Panc1 (cell line): Measurements from ENCODE around the gene CTSS. TPM values are rescaled to one million over a fixed set of nuclear protein-coding genes. Genes with fewer than 3 reads are reported as not detected.

Source experiments
- ATAC-seq: fragments of 200-7000 bp; cut with Tn5 transposase; 2 replicates; pipeline ENCODE4 v1.9.1; 2020; ENCODE audit warnings: mild to moderate bottlenecking, moderate library complexity
- BruUV-seq: library from RNA; stranded (reverse); fragments of 400-500 nt; replicated peaks from 2 replicates; lab custom pipeline; 2021; lab: Mats Ljungman, UMichigan
- CTCF ChIA-PET: fragments of 300-600 bp; sonication (Branson Sonifier 250); formaldehyde crosslinking; loops from one replicate; lab custom pipeline; 2022; ENCODE audit warnings: antibody characterized with exemption; lab: Charles Lee
- POLR2A ChIA-PET: fragments of 300-600 bp; sonication (Branson Sonifier 250); formaldehyde crosslinking; loops from one replicate; lab custom pipeline; 2022; ENCODE audit warnings: antibody characterized with exemption; lab: Charles Lee
- DNase-seq: peaks from one replicate; pipeline ENCODE4 v3.0.0-alpha.2; 2010; ENCODE audit warnings: low read depth, low spot score
- H3K27ac ChIP-seq: 2 replicates; pipeline ENCODE4 v1.5.1; 2011; ENCODE audit warnings: mild to moderate bottlenecking, low read length, inconsistent platforms
- H3K27me3 ChIP-seq: fragments of 200-500 bp; sonication (Bioruptor generic); 2 replicates; pipeline ENCODE4 v1.6.0; 2014; ENCODE audit warnings: low read length, inconsistent platforms; ENCODE audit not compliant: control insufficient read depth, insufficient read depth
- H3K36me3 ChIP-seq: fragments of 200-500 bp; sonication (Bioruptor generic); 2 replicates; pipeline ENCODE4 v1.5.1; 2014; ENCODE audit warnings: inconsistent platforms, mild to moderate bottlenecking, low read length, moderate library complexity; ENCODE audit not compliant: control insufficient read depth, insufficient read depth
- H3K4me1 ChIP-seq: 2 replicates; pipeline ENCODE4 v1.5.1; 2011; ENCODE audit warnings: inconsistent platforms, mild to moderate bottlenecking, low read length, moderate library complexity; ENCODE audit not compliant: control insufficient read depth, insufficient read depth
- H3K4me3 ChIP-seq, 2 experiments: 2 replicates each; pipeline ENCODE4 v1.5.1; 2011 to 2012; ENCODE audit warnings: low read depth in 2 of 2, low read length in 2 of 2, mild to moderate bottlenecking in 2 of 2, inconsistent platforms in 1 of 2, moderate library complexity in 1 of 2
- H3K9me3 ChIP-seq: fragments of 200-500 bp; sonication (Bioruptor generic); 2 replicates; pipeline ENCODE4 v1.5.1; 2014; ENCODE audit warnings: low read depth, mild to moderate bottlenecking, inconsistent platforms, low read length, moderate library complexity; ENCODE audit not compliant: control insufficient read depth, insufficient read depth
- POLR2AphosphoS5 ChIP-seq: IDR thresholded peaks from 2 replicates; pipeline ENCODE4 v1.6.1; 2012; ENCODE audit warnings: mild to moderate bottlenecking, low read depth, low read length, moderate library complexity
- SIN3A ChIP-seq: IDR thresholded peaks from 2 replicates; pipeline ENCODE4 v1.6.1; 2012; ENCODE audit warnings: low read depth, mild to moderate bottlenecking, low read length, moderate library complexity, borderline replicate concordance; ENCODE audit not compliant: insufficient read depth
- TCF7L2 ChIP-seq: IDR thresholded peaks from 2 replicates; pipeline ENCODE4 v1.6.1; 2011; ENCODE audit warnings: mild to moderate bottlenecking, low read depth, low read length, inconsistent platforms
- in situ Hi-C: cut with HindIII; loops from 2 replicates; pipeline ENCODE4 v1.10.0; 2016; ENCODE audit warnings: low sequenced_read_pairs, low pct_unique_long_range_greater_than_20kb
- intact Hi-C: fragments of 100-400 bp; cut with micrococcal nuclease; formaldehyde crosslinking; loops from one replicate; pipeline ENCODE4 v1.10.0; 2022; ENCODE audit not compliant: unreplicated experiment
- total RNA-seq: library from RNA; stranded (reverse); gene quantifications from one replicate; pipeline ENCODE4 v1.2.1, GENCODE V29; 2021; ENCODE audit not compliant: unreplicated experiment
- TF ChIP-seq, protein P1 (sequence below): fragments of 450-650 bp; IDR thresholded peaks from 2 replicates; pipeline ENCODE4 v1.5.1; 2017; ENCODE audit warnings: mild to moderate bottlenecking
- TF ChIP-seq, protein P2 (sequence below), 2 experiments: IDR thresholded peaks; 2 replicates each; pipeline ENCODE4 v1.6.1; 2011 to 2012; ENCODE audit warnings: low read depth in 2 of 2, control low read depth in 1 of 2, low read length in 1 of 2, mild to moderate bottlenecking in 1 of 2, moderate library complexity in 1 of 2; ENCODE audit not compliant: insufficient read depth in 1 of 2

The CTSS gene
- total RNA-seq, 1 experiment from 2014 or later = 5.1 TPM

DNA sequence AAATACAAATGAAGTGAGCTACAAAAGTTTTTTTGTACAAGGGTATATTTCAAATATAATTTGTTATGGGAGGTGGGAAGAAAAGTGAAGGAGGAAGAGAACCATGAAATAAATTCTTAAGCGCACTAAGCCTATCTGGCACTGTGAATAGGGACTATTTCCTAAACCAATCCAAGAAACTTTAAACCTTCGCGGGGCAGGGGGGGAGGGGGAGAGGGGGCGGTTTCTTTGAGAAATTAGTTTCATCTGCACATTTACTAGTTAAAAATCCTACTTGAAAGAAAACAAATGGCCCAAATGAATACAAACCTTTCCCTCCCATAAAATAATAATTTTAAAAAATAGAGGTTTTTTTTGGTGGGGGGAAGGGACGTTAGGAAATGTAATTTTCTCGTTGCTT lies 69.0 kb downstream of the CTSS start:
- POLR2A ChIA-PET = interaction anchor here (0.5 to 1.0 kb wide), 3 partner anchors 9 to 142 kb away, joined by 3 to 6 read pairs (median 4); no protein-coding TSS in a partner anchor
- peaks cover 16% of the 10 kb centered on the region for H3K36me3 ChIP-seq
- ATAC-seq (no peak), DNase-seq (no peak)
- in situ Hi-C loops = no loop called here
- intact Hi-C loops = no loop called here
- peaks cover 3% of the 10 kb centered on the region; the same call in 1 of the 2 replicates for H3K27me3 ChIP-seq
- peaks cover 8% of the 10 kb centered on the region; the same call in 1 of the 2 replicates for H3K4me1 ChIP-seq
- no TSS peak for BruUV-seq
- CTCF ChIA-PET = interaction anchor here (0.6 kb wide), 2 partner anchors 300 to 605 kb away, joined by 3 read pairs; no protein-coding TSS in a partner anchor
- H3K27ac ChIP-seq = peak overlapping the region; percentile 90
- peak overlapping the region; percentile 81 to 83 for H3K4me3 ChIP-seq
- no peaks in the 10 kb centered on the region for H3K9me3 ChIP-seq
- TF ChIP-seq, protein P1, sequence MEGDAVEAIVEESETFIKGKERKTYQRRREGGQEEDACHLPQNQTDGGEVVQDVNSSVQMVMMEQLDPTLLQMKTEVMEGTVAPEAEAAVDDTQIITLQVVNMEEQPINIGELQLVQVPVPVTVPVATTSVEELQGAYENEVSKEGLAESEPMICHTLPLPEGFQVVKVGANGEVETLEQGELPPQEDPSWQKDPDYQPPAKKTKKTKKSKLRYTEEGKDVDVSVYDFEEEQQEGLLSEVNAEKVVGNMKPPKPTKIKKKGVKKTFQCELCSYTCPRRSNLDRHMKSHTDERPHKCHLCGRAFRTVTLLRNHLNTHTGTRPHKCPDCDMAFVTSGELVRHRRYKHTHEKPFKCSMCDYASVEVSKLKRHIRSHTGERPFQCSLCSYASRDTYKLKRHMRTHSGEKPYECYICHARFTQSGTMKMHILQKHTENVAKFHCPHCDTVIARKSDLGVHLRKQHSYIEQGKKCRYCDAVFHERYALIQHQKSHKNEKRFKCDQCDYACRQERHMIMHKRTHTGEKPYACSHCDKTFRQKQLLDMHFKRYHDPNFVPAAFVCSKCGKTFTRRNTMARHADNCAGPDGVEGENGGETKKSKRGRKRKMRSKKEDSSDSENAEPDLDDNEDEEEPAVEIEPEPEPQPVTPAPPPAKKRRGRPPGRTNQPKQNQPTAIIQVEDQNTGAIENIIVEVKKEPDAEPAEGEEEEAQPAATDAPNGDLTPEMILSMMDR = no peak
- TF ChIP-seq SIN3A (no peak), TCF7L2 (no peak), POLR2AphosphoS5 (no peak)
- TF ChIP-seq, protein P2, sequence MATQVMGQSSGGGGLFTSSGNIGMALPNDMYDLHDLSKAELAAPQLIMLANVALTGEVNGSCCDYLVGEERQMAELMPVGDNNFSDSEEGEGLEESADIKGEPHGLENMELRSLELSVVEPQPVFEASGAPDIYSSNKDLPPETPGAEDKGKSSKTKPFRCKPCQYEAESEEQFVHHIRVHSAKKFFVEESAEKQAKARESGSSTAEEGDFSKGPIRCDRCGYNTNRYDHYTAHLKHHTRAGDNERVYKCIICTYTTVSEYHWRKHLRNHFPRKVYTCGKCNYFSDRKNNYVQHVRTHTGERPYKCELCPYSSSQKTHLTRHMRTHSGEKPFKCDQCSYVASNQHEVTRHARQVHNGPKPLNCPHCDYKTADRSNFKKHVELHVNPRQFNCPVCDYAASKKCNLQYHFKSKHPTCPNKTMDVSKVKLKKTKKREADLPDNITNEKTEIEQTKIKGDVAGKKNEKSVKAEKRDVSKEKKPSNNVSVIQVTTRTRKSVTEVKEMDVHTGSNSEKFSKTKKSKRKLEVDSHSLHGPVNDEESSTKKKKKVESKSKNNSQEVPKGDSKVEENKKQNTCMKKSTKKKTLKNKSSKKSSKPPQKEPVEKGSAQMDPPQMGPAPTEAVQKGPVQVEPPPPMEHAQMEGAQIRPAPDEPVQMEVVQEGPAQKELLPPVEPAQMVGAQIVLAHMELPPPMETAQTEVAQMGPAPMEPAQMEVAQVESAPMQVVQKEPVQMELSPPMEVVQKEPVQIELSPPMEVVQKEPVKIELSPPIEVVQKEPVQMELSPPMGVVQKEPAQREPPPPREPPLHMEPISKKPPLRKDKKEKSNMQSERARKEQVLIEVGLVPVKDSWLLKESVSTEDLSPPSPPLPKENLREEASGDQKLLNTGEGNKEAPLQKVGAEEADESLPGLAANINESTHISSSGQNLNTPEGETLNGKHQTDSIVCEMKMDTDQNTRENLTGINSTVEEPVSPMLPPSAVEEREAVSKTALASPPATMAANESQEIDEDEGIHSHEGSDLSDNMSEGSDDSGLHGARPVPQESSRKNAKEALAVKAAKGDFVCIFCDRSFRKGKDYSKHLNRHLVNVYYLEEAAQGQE (IDR thresholded peaks at IDR 0.05; ENCODE audit: insufficient read depth in 1 of 2, low read depth in 2 of 2, low read length in 1 of 2) = no peak

DNA sequence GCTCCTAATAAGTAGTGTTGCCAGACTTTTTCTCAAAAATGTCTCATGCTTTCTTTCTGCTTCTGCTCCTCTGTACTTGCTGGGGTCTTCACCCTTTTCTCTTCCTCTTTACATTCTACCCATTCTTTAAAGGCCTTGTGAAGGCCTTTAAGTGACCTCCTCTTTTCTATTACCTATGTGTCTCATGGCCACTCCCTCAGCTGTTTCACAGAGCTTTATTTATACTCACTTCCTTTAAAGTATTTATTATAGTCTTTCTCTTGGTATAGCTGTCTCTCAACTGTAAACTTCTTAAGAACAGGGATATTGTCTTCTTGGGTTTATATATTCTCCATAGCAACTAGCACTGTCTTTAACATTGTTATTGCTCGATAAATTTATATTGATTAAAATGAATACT lies 69.4 kb downstream of the CTSS start:
- no TSS peak for BruUV-seq
- ATAC-seq (no peak), DNase-seq (no peak)
- Histone ChIP-seq H3K36me3 (peaks cover 19% of the 10 kb centered on the region), H3K27me3 (no peaks in the 10 kb centered on the region; the same call in 1 of the 2 replicates), H3K9me3 (no peaks in the 10 kb centered on the region), H3K27ac (peak overlapping the region; percentile 67), H3K4me3 (peak overlapping the region; percentile 81 to 83), H3K4me1 (peaks cover 8% of the 10 kb centered on the region; the same call in 1 of the 2 replicates)
- intact Hi-C loops = no loop called here
- CTCF ChIA-PET = interaction anchor here (0.6 kb wide), 1 partner anchor 300 kb away, joined by 3 read pairs; no protein-coding TSS in a partner anchor
- TF ChIP-seq POLR2AphosphoS5 = no peak
- TF ChIP-seq SIN3A = no peak
- TF ChIP-seq, protein P1 = no peak
- TF ChIP-seq, protein P2 (IDR thresholded peaks at IDR 0.05; ENCODE audit: insufficient read depth in 1 of 2, low read depth in 2 of 2, low read length in 1 of 2) = no peak
- TF ChIP-seq TCF7L2 = no peak
- POLR2A ChIA-PET = interaction anchor here (1.0 kb wide), 1 partner anchor 126 kb away, joined by 3 read pairs; no protein-coding TSS in a partner anchor
- in situ Hi-C loops = no loop called here
